Lower lobe of right lung (tissue), 2 donors: ENCODE data around the gene ENPP6. TPM values are rescaled to one million over a fixed set of nuclear protein-coding genes. Genes with fewer than 3 reads are reported as not detected.

ENCODE experiments used
- ATAC-seq, 2 donors: fragments of 200-7000 bp; cut with Tn5 transposase; one replicate each; pipeline ENCODE4 v1.9.1; 2020 to 2022; ENCODE audit warnings: mild to moderate bottlenecking in 2 of 2, moderate library complexity in 2 of 2
- DNase-seq: peaks from one replicate; pipeline ENCODE4 v3.0.0-alpha.2; 2020
- H3K27ac ChIP-seq: fragments of 200-600 bp; one replicate; pipeline ENCODE4 v1.8.0; 2022
- H3K27me3 ChIP-seq: fragments of 200-600 bp; one replicate; pipeline ENCODE4 v1.8.0; 2022; ENCODE audit warnings: low read depth
- H3K36me3 ChIP-seq: fragments of 200-600 bp; one replicate; pipeline ENCODE4 v1.8.0; 2022; ENCODE audit warnings: mild to moderate bottlenecking
- H3K4me1 ChIP-seq: fragments of 200-600 bp; one replicate; pipeline ENCODE4 v1.8.0; 2022
- H3K4me3 ChIP-seq: fragments of 200-600 bp; one replicate; pipeline ENCODE4 v1.8.0; 2022; ENCODE audit warnings: mild to moderate bottlenecking
- H3K9me3 ChIP-seq: fragments of 200-600 bp; one replicate; pipeline ENCODE4 v1.8.0; 2022
- intact Hi-C: fragments of 100-400 bp; cut with DNase I; formaldehyde crosslinking; loops from one replicate; pipeline ENCODE4 v1.11.0; 2022
- total RNA-seq: library from RNA; stranded (reverse); fragmentation: NEBNext Ultra II Directional; extraction: Animal tissue kit (Norgen Biotek cat#: 25700); gene quantifications from one replicate; pipeline ENCODE4 v1.2.1, GENCODE V29; 2021
- TF ChIP-seq, protein P1 (sequence below): fragments of 200-600 bp; IDR thresholded peaks from one replicate; pipeline ENCODE4 v1.8.0; 2022; ENCODE audit warnings: antibody characterized with exemption, mild to moderate bottlenecking
- donor health status: DM: no; HTN: yes; CAD: no; lungs with severe emphysema.

ENPP6 gene
- total RNA-seq, 1 donor from 2014 or later, result 0.74 TPM

DNA sequence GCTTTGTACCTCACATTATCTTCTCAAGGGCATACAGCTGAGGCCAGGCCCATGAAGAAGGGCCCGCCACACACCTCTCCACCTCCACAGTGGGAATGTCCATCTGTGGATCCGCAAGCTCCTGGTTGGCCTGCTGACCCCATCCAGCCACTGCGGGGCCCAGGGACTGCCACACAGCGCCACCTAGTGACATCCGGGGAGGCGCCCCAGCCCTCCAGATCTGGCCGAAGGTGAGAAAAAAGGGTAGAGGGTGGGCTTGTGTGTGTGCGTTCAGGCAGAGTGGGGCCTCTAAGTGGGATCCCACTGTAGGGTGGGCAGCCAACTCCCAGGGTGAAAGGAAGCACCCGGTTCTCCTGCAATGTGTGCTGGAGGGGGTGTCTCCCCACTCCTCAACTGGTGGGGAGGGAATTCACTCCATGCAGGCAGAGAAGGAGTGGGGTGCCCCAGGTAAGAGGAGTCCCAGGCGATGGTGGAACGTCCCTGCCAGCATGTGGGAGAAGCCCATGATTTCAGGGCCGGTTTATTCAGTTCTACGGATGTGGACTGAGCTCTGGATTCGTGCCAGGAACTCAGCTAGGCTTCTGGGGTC is 117.3 kb downstream of the ENPP6 start:
- Histone ChIP-seq H3K36me3 (no peaks in the 10 kb centered on the region), H3K27me3 (no peaks in the 10 kb centered on the region), H3K9me3 (no peaks in the 10 kb centered on the region), H3K4me3 (no peak overlapping the region), H3K27ac (no peak overlapping the region), H3K4me1 (peaks cover 29% of the 10 kb centered on the region)
- TF ChIP-seq, protein P1, sequence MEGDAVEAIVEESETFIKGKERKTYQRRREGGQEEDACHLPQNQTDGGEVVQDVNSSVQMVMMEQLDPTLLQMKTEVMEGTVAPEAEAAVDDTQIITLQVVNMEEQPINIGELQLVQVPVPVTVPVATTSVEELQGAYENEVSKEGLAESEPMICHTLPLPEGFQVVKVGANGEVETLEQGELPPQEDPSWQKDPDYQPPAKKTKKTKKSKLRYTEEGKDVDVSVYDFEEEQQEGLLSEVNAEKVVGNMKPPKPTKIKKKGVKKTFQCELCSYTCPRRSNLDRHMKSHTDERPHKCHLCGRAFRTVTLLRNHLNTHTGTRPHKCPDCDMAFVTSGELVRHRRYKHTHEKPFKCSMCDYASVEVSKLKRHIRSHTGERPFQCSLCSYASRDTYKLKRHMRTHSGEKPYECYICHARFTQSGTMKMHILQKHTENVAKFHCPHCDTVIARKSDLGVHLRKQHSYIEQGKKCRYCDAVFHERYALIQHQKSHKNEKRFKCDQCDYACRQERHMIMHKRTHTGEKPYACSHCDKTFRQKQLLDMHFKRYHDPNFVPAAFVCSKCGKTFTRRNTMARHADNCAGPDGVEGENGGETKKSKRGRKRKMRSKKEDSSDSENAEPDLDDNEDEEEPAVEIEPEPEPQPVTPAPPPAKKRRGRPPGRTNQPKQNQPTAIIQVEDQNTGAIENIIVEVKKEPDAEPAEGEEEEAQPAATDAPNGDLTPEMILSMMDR, result peak; percentile 90
- DNase-seq, result peak; percentile 80
- intact Hi-C loops, result loop anchor here (10.0 kb wide), 1 partner anchor 256 kb away; no protein-coding TSS in a partner anchor
- ATAC-seq, result peak; percentile 45 to 77

DNA sequence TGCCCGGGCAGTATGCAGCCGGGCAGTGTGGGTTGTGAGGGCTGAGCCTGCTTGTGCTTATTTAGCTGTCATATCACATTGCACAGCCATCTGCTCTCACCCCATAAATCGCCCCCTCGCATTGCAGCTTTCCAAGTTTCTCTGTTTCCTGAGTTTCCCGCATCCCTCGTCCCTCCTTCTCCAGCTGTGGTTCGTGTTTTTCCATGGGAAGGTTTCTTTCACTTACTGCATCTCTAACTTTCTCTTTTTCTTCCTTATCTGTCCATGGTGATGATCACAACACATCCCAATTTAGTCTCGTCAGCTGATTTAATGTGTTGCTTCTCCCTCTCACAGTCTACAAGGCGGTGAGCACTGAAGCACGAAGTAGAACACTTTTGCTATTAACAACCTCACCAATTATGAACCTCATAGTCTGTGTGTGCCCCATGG is 118.1 kb downstream of the ENPP6 start:
- TF ChIP-seq, protein P1, result no peak

DNA sequence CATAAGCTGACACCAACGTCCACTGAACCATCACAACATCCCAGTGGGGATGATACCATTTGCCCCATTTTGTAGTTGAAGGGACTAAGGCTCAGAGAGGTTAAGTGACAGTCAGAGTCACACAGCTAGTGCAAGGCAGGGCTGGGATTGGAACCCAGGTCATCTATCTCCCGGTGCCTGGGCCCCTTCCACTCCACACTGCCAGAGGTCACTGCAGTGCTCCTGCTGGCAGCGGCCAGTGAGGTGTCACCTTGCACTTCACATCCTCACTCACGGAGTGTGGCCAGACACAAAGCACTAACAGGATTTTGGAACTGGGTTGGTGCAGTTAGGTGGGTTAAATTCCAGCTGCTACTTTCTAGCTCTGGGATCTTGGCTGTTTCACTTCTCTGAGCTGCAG is 118.7 kb downstream of the ENPP6 start:
- Histone ChIP-seq H3K27ac (no peak overlapping the region), H3K9me3 (no peaks in the 10 kb centered on the region), H3K4me1 (peaks cover 25% of the 10 kb centered on the region), H3K27me3 (no peaks in the 10 kb centered on the region), H3K4me3 (no peak overlapping the region), H3K36me3 (no peaks in the 10 kb centered on the region)
- no peak for ATAC-seq
- TF ChIP-seq, protein P1, result no peak
- intact Hi-C loops, result no loop called here
- no peak for DNase-seq

More for the DNA sequence above, 118.1 kb downstream of the ENPP6 start:
- Histone ChIP-seq H3K27ac (no peak overlapping the region), H3K4me1 (peaks cover 29% of the 10 kb centered on the region), H3K36me3 (no peaks in the 10 kb centered on the region), H3K9me3 (no peaks in the 10 kb centered on the region), H3K4me3 (no peak overlapping the region), H3K27me3 (no peaks in the 10 kb centered on the region)
- ATAC-seq (no peak), DNase-seq (no peak)
- intact Hi-C loops, result no loop called here

DNA sequence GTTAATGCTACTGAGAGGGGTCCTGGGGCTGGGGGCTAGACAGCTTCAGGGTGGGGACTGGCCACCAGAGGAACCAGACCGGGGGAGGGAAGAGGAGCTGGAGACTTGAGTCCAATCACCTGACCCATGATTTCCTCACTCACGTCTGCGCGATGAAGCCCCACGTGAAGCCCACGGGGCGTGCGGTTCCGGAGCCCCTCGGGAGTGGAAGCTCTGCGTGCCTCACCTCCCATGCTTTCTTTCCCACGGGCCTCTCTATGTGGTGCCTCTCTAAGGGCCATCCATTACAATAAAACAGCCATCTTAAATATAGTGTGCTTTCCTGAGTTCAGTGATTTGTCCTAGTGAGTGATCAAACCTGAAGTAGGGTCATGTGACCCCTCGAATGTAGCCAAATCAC is 119.9 kb downstream of the ENPP6 start:
- DNase-seq, result no peak

DNA sequence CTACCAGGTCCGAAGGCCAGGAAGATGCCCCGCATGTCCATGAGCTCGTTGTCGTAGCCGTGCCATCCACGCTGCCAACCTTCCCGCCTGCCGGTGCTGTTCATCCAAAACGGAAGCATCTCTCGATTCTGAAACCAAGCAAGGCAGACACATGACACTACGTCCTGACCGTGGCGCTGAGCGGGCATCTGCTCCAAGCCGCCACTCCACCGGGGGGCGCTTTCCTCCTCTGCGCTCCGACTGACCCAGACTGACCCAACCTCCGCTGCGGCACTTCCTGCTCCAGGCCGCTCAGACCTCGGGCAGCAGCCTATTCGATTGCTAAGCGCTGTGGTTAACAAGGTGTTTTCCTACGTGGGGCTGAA is 120.5 kb downstream of the ENPP6 start:
- TF ChIP-seq, protein P1, result peak; percentile 44
- intact Hi-C loops, result no loop called here
- Histone ChIP-seq H3K27me3 (no peaks in the 10 kb centered on the region), H3K4me1 (peaks cover 17% of the 10 kb centered on the region), H3K4me3 (peak overlapping the region; percentile 34), H3K36me3 (no peaks in the 10 kb centered on the region), H3K27ac (peak overlapping the region; percentile 2), H3K9me3 (no peaks in the 10 kb centered on the region)
- ATAC-seq (peak; percentile 70 to 74), DNase-seq (peak; percentile 70)

More for the DNA sequence above, 119.9 kb downstream of the ENPP6 start:
- H3K4me3 ChIP-seq, result no peak overlapping the region
- intact Hi-C loops, result no loop called here
- peaks cover 17% of the 10 kb centered on the region for H3K4me1 ChIP-seq
- no peaks in the 10 kb centered on the region for H3K27me3 ChIP-seq
- TF ChIP-seq, protein P1, result no peak
- no peak overlapping the region for H3K27ac ChIP-seq
- ATAC-seq, result no peak
- no peaks in the 10 kb centered on the region for H3K36me3 ChIP-seq
- no peaks in the 10 kb centered on the region for H3K9me3 ChIP-seq
